Uterus (tissue), 2 donors: ENCODE results near the gene FBLIM1.

Source experiments
- CTCF ChIP-seq, 4 experiments: fragments of 200-600 bp in 2 of 4; fragments of 450-650 bp in 2 of 4; sonication (generic) in 2 of 4; IDR thresholded peaks; one replicate each; pipeline ENCODE4 v1.5.1; 2016 to 2019; ENCODE audit warnings: antibody characterized with exemption in 4 of 4, mild to moderate bottlenecking in 2 of 4, moderate library complexity in 1 of 4
- POLR2A ChIP-seq, 2 donors: fragments of 450-650 bp; IDR thresholded peaks; one replicate each; pipeline ENCODE4 v1.6.1; 2016; ENCODE audit warnings: antibody characterized with exemption in 2 of 2, mild to moderate bottlenecking in 1 of 2, moderate library complexity in 1 of 2

DNA sequence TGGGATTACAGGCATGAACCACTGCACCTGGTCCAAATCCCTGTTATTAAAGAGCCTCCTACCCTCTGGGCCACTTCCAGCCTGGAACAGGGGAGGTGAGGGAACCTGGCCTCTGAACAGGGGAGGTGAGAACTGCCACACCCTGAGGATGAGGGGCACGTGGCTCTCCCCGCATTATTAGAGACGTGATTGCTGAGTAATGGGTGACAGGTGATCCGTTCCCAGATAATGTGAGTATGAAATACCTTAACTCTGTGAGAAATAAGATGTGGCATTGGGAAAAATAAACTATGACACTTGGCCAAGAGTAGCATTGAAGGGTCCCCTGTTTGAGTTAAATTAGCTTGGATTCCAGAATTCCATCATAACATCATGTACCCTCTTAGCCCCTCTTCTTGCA, 36.2 kb upstream of the FBLIM1 start:
- TF ChIP-seq CTCF (IDR thresholded peaks at IDR 0.05) (no peak), POLR2A (IDR thresholded peaks at IDR 0.05) (no peak)
